Measurements from ENCODE around the gene CD200. TPM values are rescaled to one million over a fixed set of nuclear protein-coding genes. Genes with fewer than 3 reads are reported as not detected.

The CD200 gene
- total and polyA plus RNA-seq, 9 of the 15 experiments (the other 6 are each of a cell fraction or from before 2014, with no cell fraction given): 0.13 TPM; not detected in 8

DNA sequence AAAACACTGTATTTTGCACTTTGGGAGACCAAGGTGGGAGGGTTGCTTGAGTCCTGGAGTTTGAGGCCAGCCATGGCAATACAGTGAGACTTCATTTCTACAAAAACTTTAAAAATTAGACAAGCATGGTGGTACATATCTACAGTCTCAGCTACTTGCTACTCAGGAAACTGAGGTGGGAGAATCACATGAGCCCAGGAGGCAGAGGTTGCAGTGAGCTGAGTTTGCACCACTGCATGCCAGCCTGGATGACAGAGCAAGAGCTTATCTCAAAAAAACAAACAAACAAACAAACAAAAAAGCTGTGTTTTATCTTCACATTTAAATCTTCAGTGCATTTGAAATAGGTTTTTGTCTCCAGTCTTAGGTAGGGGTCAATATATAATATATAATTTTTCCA is 34.2 kb upstream of the CD200 start:
- TF ChIP-seq NUFIP1 (IDR thresholded peaks at IDR 0.05; ENCODE audit: partially characterized antibody) (no peak), NR4A1 (CRISPR knock-in tag; IDR thresholded peaks at IDR 0.05) (no peak), NR4A1 (tag; IDR thresholded peaks at IDR 0.05) (no peak), SRF (CRISPR knock-in tag; IDR thresholded peaks at IDR 0.05) (no peak)
- TF ChIP-seq, protein P1, sequence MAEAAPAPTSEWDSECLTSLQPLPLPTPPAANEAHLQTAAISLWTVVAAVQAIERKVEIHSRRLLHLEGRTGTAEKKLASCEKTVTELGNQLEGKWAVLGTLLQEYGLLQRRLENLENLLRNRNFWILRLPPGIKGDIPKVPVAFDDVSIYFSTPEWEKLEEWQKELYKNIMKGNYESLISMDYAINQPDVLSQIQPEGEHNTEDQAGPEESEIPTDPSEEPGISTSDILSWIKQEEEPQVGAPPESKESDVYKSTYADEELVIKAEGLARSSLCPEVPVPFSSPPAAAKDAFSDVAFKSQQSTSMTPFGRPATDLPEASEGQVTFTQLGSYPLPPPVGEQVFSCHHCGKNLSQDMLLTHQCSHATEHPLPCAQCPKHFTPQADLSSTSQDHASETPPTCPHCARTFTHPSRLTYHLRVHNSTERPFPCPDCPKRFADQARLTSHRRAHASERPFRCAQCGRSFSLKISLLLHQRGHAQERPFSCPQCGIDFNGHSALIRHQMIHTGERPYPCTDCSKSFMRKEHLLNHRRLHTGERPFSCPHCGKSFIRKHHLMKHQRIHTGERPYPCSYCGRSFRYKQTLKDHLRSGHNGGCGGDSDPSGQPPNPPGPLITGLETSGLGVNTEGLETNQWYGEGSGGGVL (CRISPR knock-in tag; IDR thresholded peaks at IDR 0.05): no peak
- H3K36me3 ChIP-seq (ENCODE audit: control insufficient read depth, insufficient read depth, low read length): no peaks in the 10 kb centered on the region
- no peak overlapping the region for H3K27ac ChIP-seq (ENCODE audit: extremely low read depth, low read depth, low read length)
- no peak for ATAC-seq
- DNase-seq (ENCODE audit: extremely low read depth in 1 of 4, low spot score in 3 of 4): no peak
- H2AFZ ChIP-seq (ENCODE audit: low read depth, low read length): no peak overlapping the region
- no TSS peak for BruUV-seq (replicated peaks)
- H3K4me3 ChIP-seq: no peak overlapping the region
- no peaks in the 10 kb centered on the region for H3K9me1 ChIP-seq (ENCODE audit: control insufficient read depth, insufficient read depth, low read length)
- H3K79me2 ChIP-seq (ENCODE audit: control insufficient read depth, insufficient read depth, low read length): no peaks in the 10 kb centered on the region
- no peak for FAIRE-seq
- H3K9me3 ChIP-seq (replicated peaks; ENCODE audit: control insufficient read depth, insufficient read depth, low read depth, low read length): no peaks in the 10 kb centered on the region
- no peaks in the 10 kb centered on the region for H4K20me1 ChIP-seq (replicated peaks; ENCODE audit: control insufficient read depth, insufficient read depth, low read length)
- ChIA-PET POLR2A (no interaction called here), CTCF (ENCODE audit: low intra/inter-chr PET ratio) (no interaction called here)
- no peak overlapping the region for H3K9ac ChIP-seq (ENCODE audit: insufficient read depth in 1 of 2, low read depth in 2 of 2, low read length in 2 of 2)
- no peaks in the 10 kb centered on the region; a peak in 2 of 5 replicates for H3K4me1 ChIP-seq (replicated peaks in 1 of 2; ENCODE audit: control insufficient read depth in 2 of 2, insufficient read depth in 2 of 2, low read length in 2 of 2)
- no peak overlapping the region for H3K4me2 ChIP-seq (ENCODE audit: insufficient read depth, low read length)
- in situ Hi-C loops (cut with MboI) (no loop called here), intact Hi-C loops (cut with micrococcal nuclease) (no loop called here)
- H3K27me3 ChIP-seq (ENCODE audit: control insufficient read depth in 2 of 2, insufficient read depth in 2 of 2, low read length in 2 of 2): no peaks in the 10 kb centered on the region

Data from K562 (cell line).